NCI-H146 (cell line): ENCODE measurements around the gene DAPK1.

Experiments
- DNase-seq: peaks from one replicate; lab custom pipeline; 2025; lab: John Stamatoyannopoulos, UW

The DAPK1 gene

GRCh38 chr9:87569008-87569509 is 71.4 kb downstream of the DAPK1 start:
- DNase-seq = no peak

DNA sequence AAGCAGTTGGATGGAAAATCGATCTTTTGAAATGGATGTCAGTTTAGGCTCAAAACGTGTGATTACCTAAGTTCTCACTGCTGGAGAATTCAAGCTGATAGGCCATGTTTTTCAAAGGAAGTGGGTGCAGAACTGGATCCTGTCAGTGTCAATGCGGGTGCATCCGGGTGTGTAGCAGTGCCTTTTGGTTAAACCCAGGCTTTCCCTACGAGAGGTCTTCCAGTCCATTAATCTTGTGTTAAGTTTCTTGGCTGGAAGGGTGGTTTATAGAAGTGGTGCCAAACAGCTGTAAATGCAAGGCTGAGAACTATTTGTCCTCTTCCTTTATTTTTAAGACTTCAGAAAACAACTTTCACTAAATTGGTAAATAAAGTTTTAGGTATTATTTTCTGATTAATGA is 71.9 kb downstream of the DAPK1 start:
- DNase-seq = no peak

- DNase-seq = no peak
Measured at GRCh38 chr9:87570000-87570908, 72.6 kb downstream of the DAPK1 start.

GRCh38 chr9:87572719-87573118 is 75.1 kb downstream of the DAPK1 start:
- no peak for DNase-seq

DNA sequence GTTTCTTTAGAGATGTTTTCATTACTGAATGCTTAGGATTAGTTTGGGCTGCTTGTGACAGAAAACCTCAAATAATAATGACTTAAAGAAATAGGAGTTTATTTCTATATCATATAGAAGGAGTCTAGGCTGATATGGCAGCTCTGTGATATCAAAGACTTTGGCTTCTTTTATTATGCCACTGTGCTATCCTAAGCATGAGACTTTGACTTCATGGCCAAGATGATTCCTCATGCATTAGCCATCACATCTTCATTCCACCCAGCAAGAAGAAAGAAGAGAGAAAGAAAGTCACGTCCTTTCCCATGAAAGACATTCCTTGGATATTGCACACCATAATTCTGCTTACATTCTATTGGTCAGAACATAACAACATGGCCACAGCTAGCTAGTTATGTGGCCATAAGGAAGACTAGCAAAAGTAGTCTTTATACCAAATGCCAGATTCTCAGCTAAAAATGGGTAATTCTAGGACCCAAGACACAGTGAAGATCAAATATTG is 76.2 kb downstream of the DAPK1 start:
- DNase-seq = no peak

GRCh38 chr9:87577746-87578145 is 80.1 kb downstream of the DAPK1 start:
- no peak for DNase-seq

GRCh38 chr9:87578625-87579024 is 81.0 kb downstream of the DAPK1 start:
- no peak for DNase-seq

GRCh38 chr9:87579781-87580541 is 82.3 kb downstream of the DAPK1 start:
- DNase-seq = no peak

DNA sequence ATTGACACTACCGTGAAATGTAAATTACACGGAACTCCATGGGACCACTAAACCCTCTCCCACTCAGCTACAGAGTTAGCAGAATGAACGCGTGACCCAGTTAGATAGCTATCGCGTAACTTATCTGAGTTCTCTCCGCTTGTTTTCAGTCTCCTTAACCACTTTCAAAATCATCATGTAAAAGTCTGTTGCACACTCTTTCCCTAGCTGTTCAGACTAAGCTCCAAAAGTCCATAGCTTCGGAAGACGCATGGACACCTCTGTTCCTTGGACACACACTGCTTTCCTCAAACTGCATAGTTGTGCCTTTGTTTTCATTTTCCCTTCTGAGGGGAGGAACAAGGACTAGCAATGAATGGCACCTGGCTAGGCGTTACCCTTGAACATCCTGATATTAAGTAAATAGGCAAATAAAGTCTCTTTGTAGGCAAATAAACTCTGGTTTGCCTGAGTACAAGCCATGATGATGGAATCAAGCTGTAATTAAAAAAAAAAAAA is 83.3 kb downstream of the DAPK1 start:
- DNase-seq = no peak

GRCh38 chr9:87581513-87581912 is 83.8 kb downstream of the DAPK1 start:
- DNase-seq = no peak

DNA sequence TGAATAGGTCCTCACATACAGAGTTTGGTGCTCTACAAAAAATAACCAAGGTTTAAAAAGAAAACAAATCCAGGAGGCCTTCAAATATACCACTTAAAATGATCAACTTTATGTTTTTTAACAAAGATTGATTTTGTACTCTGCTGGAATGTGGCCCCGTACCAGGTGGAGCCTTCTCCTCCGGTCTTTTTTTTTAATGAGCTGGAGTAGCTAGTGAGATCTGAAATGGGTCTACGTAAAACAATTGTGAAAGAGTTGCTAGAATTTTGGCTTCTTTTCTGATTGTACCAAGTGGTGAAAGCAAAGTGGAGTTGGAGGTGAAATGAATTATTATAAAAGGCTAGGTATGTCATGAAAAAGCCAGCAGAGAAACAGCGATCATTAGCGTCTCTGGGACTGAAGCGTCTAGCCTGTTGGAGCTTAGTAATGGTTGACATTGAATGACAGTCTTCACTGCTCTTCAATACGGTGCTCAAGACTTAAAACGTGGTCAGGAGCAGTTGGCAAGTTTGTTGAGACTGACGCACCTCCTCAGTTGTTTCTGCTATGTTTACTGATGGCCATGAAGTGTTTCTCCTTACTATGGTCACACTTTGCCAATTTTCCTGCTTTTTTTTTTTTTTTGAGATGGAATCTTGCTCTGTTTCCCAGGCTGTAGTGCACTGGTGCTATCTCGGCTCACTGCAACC is 84.4 kb downstream of the DAPK1 start:
- no peak for DNase-seq

DNA sequence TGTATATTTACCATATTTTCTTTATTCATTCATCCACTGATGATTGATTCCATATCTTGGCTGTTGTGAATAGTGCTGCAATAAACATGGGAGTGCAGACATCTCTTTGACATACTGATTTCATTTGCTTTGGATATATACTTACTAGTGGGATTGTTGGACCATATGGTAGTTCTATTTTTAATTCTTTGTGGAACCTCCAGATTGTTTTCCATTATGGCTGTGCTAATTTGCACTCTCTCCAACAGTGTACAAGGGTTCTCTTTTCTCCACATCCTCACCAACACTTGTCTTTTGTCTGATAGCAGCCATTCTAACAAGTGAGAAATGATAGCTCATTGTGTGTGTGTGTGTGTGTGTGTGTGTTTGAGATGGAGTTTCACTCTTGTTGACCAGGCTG is 86.7 kb downstream of the DAPK1 start:
- no peak for DNase-seq

GRCh38 chr9:87585123-87585855 is 87.6 kb downstream of the DAPK1 start:
- DNase-seq = no peak

- no peak for DNase-seq
Measured at GRCh38 chr9:87586731-87587355, 89.2 kb downstream of the DAPK1 start.

GRCh38 chr9:87587356-87587745 is 89.7 kb downstream of the DAPK1 start:
- no peak for DNase-seq

GRCh38 chr9:87587864-87588263 is 90.2 kb downstream of the DAPK1 start:
- DNase-seq = no peak

- DNase-seq = no peak
Measured at GRCh38 chr9:87588339-87588738, 90.7 kb downstream of the DAPK1 start.

- DNase-seq = no peak
Measured at GRCh38 chr9:87590996-87591395, 93.3 kb downstream of the DAPK1 start.

GRCh38 chr9:87592554-87593358 is 95.1 kb downstream of the DAPK1 start:
- DNase-seq = no peak

- no peak for DNase-seq
Measured at GRCh38 chr9:87593359-87593980, 95.8 kb downstream of the DAPK1 start.
